Tibial nerve (tissue), 4 donors: ENCODE results near the gene FAM170B. TPM values are rescaled to one million over a fixed set of nuclear protein-coding genes. Genes with fewer than 3 reads are reported as not detected.
A peak's percentile ranks its signal among the peaks of the same experiment; 100 is the strongest.

Experiments used
- DNase-seq, 2 donors: peaks; one replicate each; pipeline ENCODE4 v3.0.0-alpha.2; 2019; ENCODE audit warnings: low spot score in 2 of 2
- H3K27ac ChIP-seq, 4 donors: fragments of 200-600 bp; sonication (generic) in 3 of 4; one replicate each; pipeline ENCODE4 v1.5.1; 2017 to 2019; ENCODE audit warnings: mild to moderate bottlenecking in 1 of 4
- H3K27me3 ChIP-seq, 2 donors: fragments of 200-600 bp; sonication (generic) in 1 of 2; one replicate each; pipeline versions ENCODE4 v1.5.1 to v1.6.0; 2017 to 2019
- H3K36me3 ChIP-seq, 3 donors: fragments of 200-600 bp; sonication (generic); one replicate each; pipeline ENCODE4 v1.5.1; 2018 to 2019
- H3K4me1 ChIP-seq, 4 donors: fragments of 200-600 bp; sonication (generic) in 3 of 4; one replicate each; pipeline ENCODE4 v1.5.1; 2017 to 2019
- H3K4me3 ChIP-seq, 4 donors: fragments of 200-600 bp; sonication (generic) in 3 of 4; one replicate each; pipeline ENCODE4 v1.5.1; 2017 to 2019; ENCODE audit warnings: mild to moderate bottlenecking in 1 of 4, moderate library complexity in 1 of 4
- H3K9me3 ChIP-seq, 4 donors: fragments of 200-600 bp; sonication (generic) in 3 of 4; one replicate each; pipeline ENCODE4 v1.5.1; 2017 to 2019
- CTCF ChIP-seq, 5 experiments: fragments of 200-600 bp in 3 of 5; fragments of 450-650 bp in 2 of 5; sonication (generic) in 3 of 5; IDR thresholded peaks; one replicate each; pipeline ENCODE4 v1.5.1; 2016 to 2019; ENCODE audit warnings: antibody characterized with exemption in 5 of 5, mild to moderate bottlenecking in 3 of 5, moderate library complexity in 2 of 5
- EP300 ChIP-seq, 2 donors: sonication (generic); formaldehyde crosslinking; IDR thresholded peaks; one replicate each; pipeline ENCODE4 v1.6.1; 2017; ENCODE audit warnings: antibody characterized with exemption in 2 of 2, mild to moderate bottlenecking in 1 of 2
- POLR2A ChIP-seq, 2 donors: fragments of 450-650 bp; IDR thresholded peaks; one replicate each; pipeline ENCODE4 v1.6.1; 2017; ENCODE audit warnings: antibody characterized with exemption in 2 of 2, mild to moderate bottlenecking in 2 of 2, moderate library complexity in 2 of 2
- WGBS, 2 donors: methylation state at CpG; one replicate each; pipeline ENCODE4 v1.1.5; 2018; 5-methylcytosine and 5-hydroxymethylcytosine counted together
- total RNA-seq, 4 donors: library from RNA; depleted of rRNA; stranded (reverse); fragments of >200 nt; gene quantifications; one replicate each; pipeline ENCODE4 v1.1.0, GENCODE V29; 2016

Gene FAM170B
- total RNA-seq, 4 donors from 2014 or later, result 0.63 TPM; not detected in 3

DNA sequence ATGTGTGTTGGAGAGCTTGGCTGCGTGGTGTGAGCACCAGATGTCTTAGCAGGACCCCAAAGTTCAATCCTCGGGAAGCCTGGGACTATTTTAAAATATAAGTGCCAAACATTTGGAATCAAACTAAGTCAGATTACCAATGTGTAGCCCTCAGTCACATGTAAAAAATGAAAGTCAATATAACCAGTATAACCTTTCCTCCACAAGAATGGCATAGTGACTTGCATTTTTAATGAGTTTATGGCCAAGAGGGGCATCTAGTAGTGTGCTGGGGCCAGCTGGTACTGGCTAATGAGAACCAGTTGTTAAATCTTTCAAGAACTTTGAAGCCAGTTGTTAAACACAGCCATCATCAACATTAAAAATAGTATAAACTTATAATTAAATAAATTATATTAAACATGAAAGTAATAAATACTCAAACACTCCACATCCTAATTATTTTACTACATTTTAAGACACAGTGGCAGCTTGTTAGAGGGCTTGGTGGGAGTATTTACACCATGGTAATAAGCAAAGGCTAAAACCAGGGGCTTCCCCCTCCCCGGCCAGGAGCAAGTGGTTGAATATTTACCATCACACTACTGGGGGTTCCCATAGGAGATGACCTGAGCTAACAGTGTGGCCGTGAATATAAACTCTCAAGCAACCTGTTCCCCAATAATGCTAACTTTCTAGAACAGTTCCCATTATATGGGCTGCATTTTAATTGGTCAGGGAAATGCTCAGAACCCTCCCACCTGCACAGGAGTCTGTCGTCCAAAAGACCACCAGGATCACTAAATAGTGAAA is 7.9 kb upstream of the FAM170B start:
- DNase-seq, result no peak
- TF ChIP-seq CTCF (IDR thresholded peaks at IDR 0.05) (no peak), EP300 (IDR thresholded peaks at IDR 0.05) (no peak), POLR2A (IDR thresholded peaks at IDR 0.05) (no peak)
- WGBS, 2 donors, result 80 to 84% methylated on average over 5 of the region's 5 CpGs
- H3K27me3 ChIP-seq, result no peaks in the 10 kb centered on the region
- H3K27ac ChIP-seq, result no peak overlapping the region
- no peaks in the 10 kb centered on the region for H3K36me3 ChIP-seq
- H3K4me3 ChIP-seq, result no peak overlapping the region
- peaks cover 0 to 22% (median 6%) of the 10 kb centered on the region in 4 donors for H3K4me1 ChIP-seq
- H3K9me3 ChIP-seq, result no peaks in the 10 kb centered on the region

- H3K9me3 ChIP-seq, result no peaks in the 10 kb centered on the region
- WGBS, 2 donors, result 86 to 88% methylated on average over 5 of the region's 5 CpGs
These were observed 6.7 kb upstream of the FAM170B start for GRCh38 chr10:49140304-49141177.

DNA sequence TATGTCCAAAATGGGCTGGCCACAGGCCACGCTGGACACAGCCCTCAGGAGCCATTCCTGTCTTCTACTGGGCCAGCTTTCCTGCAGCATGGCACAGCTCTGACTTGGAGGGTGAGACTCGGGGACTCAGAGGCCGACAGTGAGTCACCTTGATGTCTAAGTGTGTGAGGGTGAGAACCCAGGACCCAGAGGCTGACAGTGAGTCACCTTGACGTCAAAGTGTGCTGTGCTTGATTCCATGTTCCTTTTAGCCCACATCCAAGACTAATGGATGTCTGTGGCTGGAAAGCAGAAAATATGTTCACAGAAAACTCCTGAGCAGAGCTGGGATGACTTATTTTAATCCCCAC is 6.0 kb upstream of the FAM170B start:
- H3K27me3 ChIP-seq, result no peaks in the 10 kb centered on the region
- no peaks in the 10 kb centered on the region for H3K9me3 ChIP-seq
- H3K27ac ChIP-seq, result peak overlapping the region in 2 of 4 donors; percentile 19 to 78
- no peaks in the 10 kb centered on the region for H3K36me3 ChIP-seq
- H3K4me3 ChIP-seq, result no peak overlapping the region
- WGBS, 2 donors, result 83 to 91% methylated on average over 4 of the region's 4 CpGs
- DNase-seq, result no peak
- TF ChIP-seq POLR2A (IDR thresholded peaks at IDR 0.05) (no peak), CTCF (IDR thresholded peaks at IDR 0.05) (no peak), EP300 (IDR thresholded peaks at IDR 0.05) (no peak)
- H3K4me1 ChIP-seq, result peaks cover 0 to 26% (median 8%) of the 10 kb centered on the region in 4 donors

More at GRCh38 chr10:49140304-49141177, 6.7 kb upstream of the FAM170B start:
- TF ChIP-seq CTCF (IDR thresholded peaks at IDR 0.05), result no peak
- no peak for TF ChIP-seq POLR2A (IDR thresholded peaks at IDR 0.05)
- TF ChIP-seq EP300 (IDR thresholded peaks at IDR 0.05), result no peak
- no peak overlapping the region for H3K4me3 ChIP-seq
- H3K27me3 ChIP-seq, result no peaks in the 10 kb centered on the region
- H3K4me1 ChIP-seq, result peaks cover 0 to 26% (median 7%) of the 10 kb centered on the region in 4 donors
- no peaks in the 10 kb centered on the region for H3K36me3 ChIP-seq
- no peak for DNase-seq
- H3K27ac ChIP-seq, result no peak overlapping the region

DNA sequence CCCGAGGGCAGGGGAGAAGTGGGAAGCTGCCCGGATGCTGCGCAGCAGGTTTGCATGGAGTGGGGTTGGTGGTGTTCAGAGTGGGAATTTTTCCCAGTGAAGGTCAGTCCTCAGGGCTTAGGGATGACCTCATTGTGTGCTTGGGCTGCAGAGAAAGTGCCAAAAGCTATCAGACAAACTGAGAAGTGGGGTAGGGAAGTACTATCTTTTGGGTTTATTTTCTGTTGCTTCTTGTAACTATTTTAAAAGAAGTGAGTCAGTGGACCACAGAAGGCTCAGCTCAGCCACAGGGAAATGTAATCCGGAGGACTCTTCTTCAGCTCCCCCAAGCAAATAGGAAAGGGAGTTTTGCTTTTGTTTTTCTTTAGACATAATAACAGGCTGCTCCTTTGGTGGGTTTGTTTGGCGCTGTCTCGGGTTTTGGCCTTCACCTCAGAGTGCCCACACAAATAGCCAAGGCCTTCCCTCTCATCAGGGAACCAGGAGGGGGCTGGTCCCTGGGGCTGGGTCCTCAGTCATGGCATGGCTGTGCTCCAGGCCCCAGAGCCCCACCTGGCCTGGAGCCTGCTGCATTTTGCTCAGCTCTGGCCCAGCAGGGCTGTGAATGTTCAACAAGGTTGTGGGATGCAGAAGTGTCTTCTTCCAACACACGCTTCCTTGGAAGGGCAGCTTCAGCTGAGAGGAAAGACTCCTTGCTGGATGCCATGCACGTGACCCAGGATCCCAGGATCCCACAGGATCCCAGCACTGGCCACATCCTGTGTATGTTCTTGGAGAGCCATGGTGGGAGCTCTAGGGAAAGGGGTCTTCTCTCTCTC is 5.4 kb upstream of the FAM170B start:
- no peaks in the 10 kb centered on the region for H3K27me3 ChIP-seq
- WGBS, 2 donors, result 42 to 53% methylated on average over 7 to 8 of the region's 8 CpGs
- no peaks in the 10 kb centered on the region for H3K36me3 ChIP-seq
- TF ChIP-seq EP300 (IDR thresholded peaks at IDR 0.05), result no peak
- no peak for TF ChIP-seq POLR2A (IDR thresholded peaks at IDR 0.05)
- TF ChIP-seq CTCF (IDR thresholded peaks at IDR 0.05), result no peak
- no peak overlapping the region for H3K4me3 ChIP-seq
- DNase-seq, result no peak
- H3K4me1 ChIP-seq, result peaks cover 0 to 26% (median 8%) of the 10 kb centered on the region in 4 donors
- H3K9me3 ChIP-seq, result no peaks in the 10 kb centered on the region
- H3K27ac ChIP-seq, result peak overlapping the region in 2 of 4 donors; percentile 19 to 78
